HG03342 (cell line): Measurements from ENCODE around the gene NTMT1.

Source experiments
- ATAC-seq: cut with Tn5 transposase; IDR thresholded peaks from one replicate; pipeline ENCODE4 v1.9.1; 2021; ENCODE audit warnings: mild to moderate bottlenecking, moderate library complexity; ENCODE audit not compliant: unreplicated experiment

Gene NTMT1

GRCh38 chr9:129613520-129614175, 12.3 kb upstream of the NTMT1 start:
- no peak for ATAC-seq

- no peak for ATAC-seq
Measured at GRCh38 chr9:129614932-129615331, 11.0 kb upstream of the NTMT1 start.

- ATAC-seq, result no peak
Measured at GRCh38 chr9:129615407-129616285, 10.3 kb upstream of the NTMT1 start.

GRCh38 chr9:129617167-129617566, 8.8 kb upstream of the NTMT1 start:
- no peak for ATAC-seq

GRCh38 chr9:129619787-129620668, 5.9 kb upstream of the NTMT1 start:
- ATAC-seq, result no peak

GRCh38 chr9:129620669-129621295, 5.2 kb upstream of the NTMT1 start, which contains the start of gene C9orf50:
TSS of gene C9orf50 (minus strand) at chr9:129621101. CDS start at chr9:129620574, 527 bp downstream.
- ATAC-seq, result no peak

- ATAC-seq, result no peak
Measured at GRCh38 chr9:129623331-129623730, 2.6 kb upstream of the NTMT1 start.

GRCh38 chr9:129624168-129624759, 1.7 kb upstream of the NTMT1 start:
- no peak for ATAC-seq

- ATAC-seq, result no peak
Measured at GRCh38 chr9:129624947-129625346, 1.0 kb upstream of the NTMT1 start.

- ATAC-seq, result peak; percentile 14
Measured at GRCh38 chr9:129626625-129627284, 792 bp downstream of the NTMT1 start.

- no peak for ATAC-seq
Measured at GRCh38 chr9:129627556-129628440, 1.8 kb downstream of the NTMT1 start.

GRCh38 chr9:129628709-129629108, 2.7 kb downstream of the NTMT1 start:
- no peak for ATAC-seq

- ATAC-seq, result no peak
Measured at GRCh38 chr9:129629251-129629820, 3.4 kb downstream of the NTMT1 start.

GRCh38 chr9:129630967-129631673, 5.2 kb downstream of the NTMT1 start:
- ATAC-seq, result no peak

GRCh38 chr9:129631674-129632129, 5.7 kb downstream of the NTMT1 start:
- ATAC-seq, result no peak

GRCh38 chr9:129632460-129632859, 6.5 kb downstream of the NTMT1 start:
- no peak for ATAC-seq

GRCh38 chr9:129633207-129633606, 7.2 kb downstream of the NTMT1 start:
- ATAC-seq, result no peak

GRCh38 chr9:129633848-129634247, 7.9 kb downstream of the NTMT1 start:
- no peak for ATAC-seq
